Measurements from ENCODE around the gene CCL23.

CCL23 gene

GRCh38 chr17:36017799-36018198 is at the start of gene CCL23:
CCL23 (minus strand) TSS chr17:36017972; CDS start chr17:36017897, 75 bp downstream.
- no peaks in the 10 kb centered on the region for H3K9me2 ChIP-seq (ENCODE audit: low read depth, low read length)
- no peaks in the 10 kb centered on the region for H4K20me1 ChIP-seq (ENCODE audit: insufficient read depth, low read length)
- no peak within 1 kb of the TSS for H3K4me2 ChIP-seq (ENCODE audit: low read length)
- no peaks in the 10 kb centered on the region for H3F3A ChIP-seq (ENCODE audit: insufficient read depth, low read length)
- H3K36me3 ChIP-seq (ENCODE audit: insufficient read depth, low read length): no peaks in the 10 kb centered on the region
- no peak within 1 kb of the TSS for H2AFZ ChIP-seq (ENCODE audit: low read length)
- no peak within 1 kb of the TSS for H3K9ac ChIP-seq (ENCODE audit: low read length)
- H3K27ac ChIP-seq (ENCODE audit: low read depth, low read length, poor library complexity, severe bottlenecking): no peak within 1 kb of the TSS
- H3K27me3 ChIP-seq (ENCODE audit: insufficient read depth, low read length): no peaks in the 10 kb centered on the region
- TF ChIP-seq EZH2 (IDR thresholded peaks at IDR 0.05; ENCODE audit: borderline replicate concordance, low read length) (no peak), CTCF (IDR thresholded peaks at IDR 0.05; ENCODE audit: low read length) (no peak)
- H3K9me3 ChIP-seq (ENCODE audit: low read length): no peaks in the 10 kb centered on the region
- H3K4me3 ChIP-seq (ENCODE audit: low read depth, low read length, poor library complexity, severe bottlenecking): no peak within 1 kb of the TSS
- H3K79me2 ChIP-seq (ENCODE audit: insufficient read depth, low read length): no peaks in the 10 kb centered on the region
- no peaks in the 10 kb centered on the region for H3K4me1 ChIP-seq (ENCODE audit: insufficient read depth, low read length, severe bottlenecking)

GRCh38 chr17:36066365-36066985 is 48.7 kb upstream of the CCL23 start:
- Histone ChIP-seq H3F3A (ENCODE audit: insufficient read depth, low read length) (no peaks in the 10 kb centered on the region), H3K4me3 (ENCODE audit: low read depth, low read length, poor library complexity, severe bottlenecking) (no peak overlapping the region), H3K9me2 (ENCODE audit: low read depth, low read length) (no peaks in the 10 kb centered on the region), H3K4me1 (ENCODE audit: insufficient read depth, low read length, severe bottlenecking) (no peaks in the 10 kb centered on the region), H3K27me3 (ENCODE audit: insufficient read depth, low read length) (0 out of 2 replicates have a peak, but pooled peaks cover 8% of the 10 kb centered on the region), H3K9me3 (ENCODE audit: low read length) (no peaks in the 10 kb centered on the region), H3K4me2 (ENCODE audit: low read length) (no peak overlapping the region), H4K20me1 (ENCODE audit: insufficient read depth, low read length) (no peaks in the 10 kb centered on the region), H3K27ac (ENCODE audit: low read depth, low read length, poor library complexity, severe bottlenecking) (no peak overlapping the region), H2AFZ (ENCODE audit: low read length) (no peak overlapping the region), H3K36me3 (ENCODE audit: insufficient read depth, low read length) (no peaks in the 10 kb centered on the region), H3K79me2 (ENCODE audit: insufficient read depth, low read length) (no peaks in the 10 kb centered on the region), H3K9ac (ENCODE audit: low read length) (no peak overlapping the region)
- no peak for TF ChIP-seq CTCF (IDR thresholded peaks at IDR 0.05; ENCODE audit: low read length)
- no peak for TF ChIP-seq EZH2 (IDR thresholded peaks at IDR 0.05; ENCODE audit: borderline replicate concordance, low read length)

GRCh38 chr17:36063786-36064541 is 46.2 kb upstream of the CCL23 start, which contains the start of gene CCL18:
CCL18 (plus strand) TSS chr17:36064272; CDS start chr17:36064343, 71 bp downstream.
- Histone ChIP-seq H3K9ac (ENCODE audit: low read length) (no peak within 1 kb of the TSS), H4K20me1 (ENCODE audit: insufficient read depth, low read length) (no peaks in the 10 kb centered on the region), H3K4me3 (ENCODE audit: low read depth, low read length, poor library complexity, severe bottlenecking) (no peak within 1 kb of the TSS), H3K4me2 (ENCODE audit: low read length) (no peak within 1 kb of the TSS), H3K9me3 (ENCODE audit: low read length) (no peaks in the 10 kb centered on the region), H3K27me3 (ENCODE audit: insufficient read depth, low read length) (no peaks in the 10 kb centered on the region), H2AFZ (ENCODE audit: low read length) (no peak within 1 kb of the TSS), H3K36me3 (ENCODE audit: insufficient read depth, low read length) (no peaks in the 10 kb centered on the region), H3K9me2 (ENCODE audit: low read depth, low read length) (no peaks in the 10 kb centered on the region), H3K27ac (ENCODE audit: low read depth, low read length, poor library complexity, severe bottlenecking) (no peak within 1 kb of the TSS), H3K4me1 (ENCODE audit: insufficient read depth, low read length, severe bottlenecking) (no peaks in the 10 kb centered on the region), H3F3A (ENCODE audit: insufficient read depth, low read length) (no peaks in the 10 kb centered on the region), H3K79me2 (ENCODE audit: insufficient read depth, low read length) (no peaks in the 10 kb centered on the region)
- TF ChIP-seq EZH2 (IDR thresholded peaks at IDR 0.05; ENCODE audit: borderline replicate concordance, low read length) (no peak), CTCF (IDR thresholded peaks at IDR 0.05; ENCODE audit: low read length) (no peak)
